HepG2 (cell line): ENCODE measurements around the gene GNG7. TPM values are rescaled to one million over a fixed set of nuclear protein-coding genes. Genes with fewer than 3 reads are reported as not detected.
A peak's percentile ranks its signal among the peaks of the same experiment; 100 is the strongest.

ENCODE experiments used
- ERF ChIP-seq: IDR thresholded peaks from 2 replicates; pipeline ENCODE4 v1.6.1; 2018; ENCODE audit warnings: missing biosample characterization, missing genetic modification reagents
- FOXJ3 ChIP-seq: sonication (generic); formaldehyde crosslinking; IDR thresholded peaks from 2 replicates; pipeline ENCODE4 v1.4.0; 2020; ENCODE audit warnings: missing genetic modification reagents, mild to moderate bottlenecking, borderline replicate concordance
- GMEB2 ChIP-seq: IDR thresholded peaks from 2 replicates; pipeline ENCODE4 v1.6.1; 2016; ENCODE audit warnings: missing biosample characterization, missing genetic modification reagents, low read depth
- HCFC1 ChIP-seq: fragments of 150-350 bp; IDR thresholded peaks from 2 replicates; pipeline ENCODE4 v1.6.1; 2014; ENCODE audit warnings: low read depth, low read length
- KDM5A ChIP-seq: fragments of 200-600 bp; sonication (generic); IDR thresholded peaks from 2 replicates; pipeline ENCODE4 v1.7.0; 2018; ENCODE audit warnings: antibody characterized with exemption, mild to moderate bottlenecking, low read length, borderline replicate concordance
- MAF1 ChIP-seq: sonication (generic); formaldehyde crosslinking; IDR thresholded peaks from 2 replicates; pipeline ENCODE4 v1.5.0; 2020; ENCODE audit warnings: missing genetic modification reagents, borderline replicate concordance
- NR2F1 ChIP-seq, 2 experiments: fragments of 450-650 bp in 1 of 2; formaldehyde crosslinking in 1 of 2; IDR thresholded peaks; 2 replicates each; pipeline versions ENCODE4 v1.5.0 to v1.6.1; 2016 to 2020; ENCODE audit warnings: mild to moderate bottlenecking in 1 of 2, missing compliant biosample characterization in 1 of 2, missing genetic modification reagents in 1 of 2, moderate library complexity in 1 of 2
- PHF20 ChIP-seq: sonication (generic); formaldehyde crosslinking; IDR thresholded peaks from 2 replicates; pipeline ENCODE4 v1.5.0; 2020; ENCODE audit warnings: mild to moderate bottlenecking, missing genetic modification reagents
- SNRNP70 ChIP-seq: fragments of 200-400 bp; formaldehyde crosslinking; IDR thresholded peaks from 2 replicates; pipeline ENCODE4 v1.6.1; 2017; ENCODE audit warnings: mild to moderate bottlenecking, low read depth, low read length, moderate library complexity
- SOX5 ChIP-seq: IDR thresholded peaks from 2 replicates; pipeline ENCODE4 v1.6.1; 2016; ENCODE audit warnings: borderline replicate concordance
- SP2 ChIP-seq: sonication (generic); formaldehyde crosslinking; IDR thresholded peaks from 2 replicates; pipeline ENCODE4 v1.5.1; 2020; ENCODE audit warnings: mild to moderate bottlenecking, missing genetic modification reagents
- STAT6 ChIP-seq: sonication (generic); formaldehyde crosslinking; IDR thresholded peaks from 2 replicates; pipeline ENCODE4 v1.4.0; 2020; ENCODE audit warnings: missing genetic modification reagents, mild to moderate bottlenecking, borderline replicate concordance
- TSC22D2 ChIP-seq: sonication (generic); formaldehyde crosslinking; IDR thresholded peaks from 2 replicates; pipeline ENCODE4 v1.5.1; 2020; ENCODE audit warnings: missing genetic modification reagents, mild to moderate bottlenecking, borderline replicate concordance
- ZNF543 ChIP-seq: sonication (generic); formaldehyde crosslinking; IDR thresholded peaks from 2 replicates; pipeline ENCODE4 v1.4.0; 2020; ENCODE audit warnings: mild to moderate bottlenecking, missing genetic modification reagents
- ZNF609 ChIP-seq: sonication (generic); formaldehyde crosslinking; IDR thresholded peaks from 2 replicates; pipeline ENCODE4 v1.4.0; 2020; ENCODE audit warnings: mild to moderate bottlenecking, missing genetic modification reagents, borderline replicate concordance
- ZNF784 ChIP-seq: sonication (generic); formaldehyde crosslinking; IDR thresholded peaks from 2 replicates; pipeline ENCODE4 v1.5.1; 2020; ENCODE audit warnings: missing genetic modification reagents, mild to moderate bottlenecking, borderline replicate concordance
- ZNF891 ChIP-seq: sonication (generic); formaldehyde crosslinking; IDR thresholded peaks from 2 replicates; pipeline ENCODE4 v1.5.0; 2020; ENCODE audit warnings: mild to moderate bottlenecking, missing genetic modification reagents
- ZSCAN12 ChIP-seq: sonication (generic); formaldehyde crosslinking; IDR thresholded peaks from 2 replicates; pipeline ENCODE4 v1.9.0; 2021; ENCODE audit warnings: mild to moderate bottlenecking, missing genetic modification reagents
- polyA plus RNA-seq, 8 experiments: library from polyadenylated mRNA; depleted of rRNA in 3 of 8; stranded (reverse) in 7 of 8; unstranded in 1 of 8; fragments of >200 nt; fragmentation: Illumina TruSeq in 4 of 8; extraction: Trizol in 4 of 8; gene quantifications; 2 replicates each; pipeline versions ENCODE4 v1.2.1 to v1.2.3, GENCODE V29; 2011 to 2016; ENCODE audit warnings: low read depth in 4 of 8, missing spikeins in 1 of 8, mixed read lengths in 1 of 8; ENCODE audit not compliant: insufficient read depth in 1 of 8
- total RNA-seq, 5 experiments: library from RNA; depleted of rRNA; stranded (reverse); fragments of >200 nt; fragmentation: Illumina TruSeq; extraction: Trizol; gene quantifications; 2 replicates each; pipeline ENCODE4 v1.2.3, GENCODE V29; 2016; ENCODE audit warnings: low read depth in 1 of 5

The GNG7 gene
- total and polyA plus RNA-seq, 2 of the 13 experiments (the other 11 are each of a cell fraction or from before 2014, with no cell fraction given): 1.4 to 3.3 TPM

GRCh38 chr19:2648528-2648937 lies 54.0 kb downstream of the GNG7 start (continued):
- no peak for TF ChIP-seq SNRNP70
- TF ChIP-seq ERF (CRISPR knock-in tag): peak; percentile 43; the same call in 1 of the 2 replicates
- TF ChIP-seq ZNF609 (CRISPR knock-in tag): no peak
- no peak for TF ChIP-seq PHF20 (CRISPR knock-in tag)
- no peak for TF ChIP-seq TSC22D2 (CRISPR knock-in tag)
- TF ChIP-seq ZSCAN12 (CRISPR knock-in tag): no peak
- TF ChIP-seq STAT6 (CRISPR knock-in tag): no peak
- TF ChIP-seq SP2 (CRISPR knock-in tag): no peak
- no peak for TF ChIP-seq FOXJ3 (CRISPR knock-in tag)
- no peak for TF ChIP-seq SOX5
- TF ChIP-seq ZNF891: no peak
- no peak for TF ChIP-seq KDM5A
- TF ChIP-seq ZNF784 (CRISPR knock-in tag): no peak
- TF ChIP-seq MAF1: no peak
- TF ChIP-seq ZNF543 (CRISPR knock-in tag): no peak
- no peak for TF ChIP-seq NR2F1 (CRISPR knock-in tag; IDR thresholded peaks at IDR 0.05)
- no peak for TF ChIP-seq HCFC1
- no peak for TF ChIP-seq GMEB2
